Smooth muscle cell (in vitro differentiated cells): Measurements from ENCODE around the gene MAZ. TPM values are rescaled to one million over a fixed set of nuclear protein-coding genes. Genes with fewer than 3 reads are reported as not detected.

ENCODE experiments used
- DNase-seq: peaks from one replicate; lab custom pipeline; 2025; ENCODE audit not compliant: unreplicated experiment; lab: John Stamatoyannopoulos, UW
- H2AFZ ChIP-seq: fragments of 200-600 bp; sonication (generic); 2 replicates; pipeline ENCODE4 v1.6.0; 2016; ENCODE audit warnings: antibody characterized with exemption, low read depth, mild to moderate bottlenecking
- H3F3A ChIP-seq: fragments of 200-600 bp; sonication (generic); 2 replicates; pipeline ENCODE4 v1.6.0; 2017; ENCODE audit warnings: antibody characterized with exemption, low read depth
- H3K27ac ChIP-seq: fragments of 200-600 bp; sonication (generic); 2 replicates; pipeline ENCODE4 v1.5.1; 2016; ENCODE audit warnings: low read depth, mild to moderate bottlenecking
- H3K27me3 ChIP-seq: fragments of 200-600 bp; sonication (generic); 2 replicates; pipeline ENCODE4 v1.6.1; 2016; ENCODE audit warnings: low read depth, mild to moderate bottlenecking
- H3K36me3 ChIP-seq: fragments of 200-600 bp; sonication (generic); 2 replicates; pipeline ENCODE4 v1.5.1; 2016; ENCODE audit warnings: low read depth
- H3K4me1 ChIP-seq: fragments of 200-600 bp; sonication (generic); 2 replicates; pipeline ENCODE4 v1.5.1; 2016; ENCODE audit warnings: low read depth
- H3K4me2 ChIP-seq: fragments of 200-600 bp; sonication (generic); 2 replicates; pipeline ENCODE4 v1.6.0; 2016; ENCODE audit warnings: mild to moderate bottlenecking
- H3K4me3 ChIP-seq: fragments of 200-600 bp; sonication (generic); 2 replicates; pipeline ENCODE4 v1.5.1; 2016; ENCODE audit warnings: mild to moderate bottlenecking
- H3K79me2 ChIP-seq: fragments of 200-600 bp; sonication (generic); 2 replicates; pipeline ENCODE4 v1.6.0; 2016; ENCODE audit warnings: low read depth, mild to moderate bottlenecking
- H3K9ac ChIP-seq: fragments of 200-600 bp; sonication (generic); 2 replicates; pipeline ENCODE4 v1.6.0; 2016; ENCODE audit warnings: low read depth
- H3K9me3 ChIP-seq: fragments of 200-600 bp; sonication (generic); replicated peaks from 2 replicates; pipeline ENCODE4 v1.5.1; 2016; ENCODE audit warnings: low read depth
- H4K20me1 ChIP-seq: fragments of 200-600 bp; sonication (generic); 2 replicates; pipeline ENCODE4 v1.6.0; 2016; ENCODE audit warnings: low read depth
- WGBS: methylation state at CpG from one replicate; pipeline ENCODE4 v1.1.7; 2016; ENCODE audit warnings: low lambda C conversion rate; 5-methylcytosine and 5-hydroxymethylcytosine counted together
- polyA plus RNA-seq: library from polyadenylated mRNA; unstranded; fragments of >200 nt; fragmentation: Nextera tagmentation; extraction: Ambion mirVana; gene quantifications from 2 replicates; pipeline ENCODE4 v1.2.1, GENCODE V29; 2016
- total RNA-seq: library from RNA; depleted of rRNA; stranded (reverse); fragments of >200 nt; gene quantifications from 2 replicates; pipeline ENCODE4 v1.2.3, GENCODE V29; 2014
- TF ChIP-seq, protein P1 (sequence below): fragments of 200-600 bp; sonication (generic); IDR thresholded peaks from 2 replicates; pipeline ENCODE4 v1.5.1; 2017; ENCODE audit warnings: borderline replicate concordance, mild to moderate bottlenecking, antibody characterized with exemption; ENCODE audit not compliant: insufficient read depth, poor library complexity, severe bottlenecking

The MAZ gene
- total and polyA plus RNA-seq, 2 experiments from 2014 or later = 77.2 to 229 TPM

DNA sequence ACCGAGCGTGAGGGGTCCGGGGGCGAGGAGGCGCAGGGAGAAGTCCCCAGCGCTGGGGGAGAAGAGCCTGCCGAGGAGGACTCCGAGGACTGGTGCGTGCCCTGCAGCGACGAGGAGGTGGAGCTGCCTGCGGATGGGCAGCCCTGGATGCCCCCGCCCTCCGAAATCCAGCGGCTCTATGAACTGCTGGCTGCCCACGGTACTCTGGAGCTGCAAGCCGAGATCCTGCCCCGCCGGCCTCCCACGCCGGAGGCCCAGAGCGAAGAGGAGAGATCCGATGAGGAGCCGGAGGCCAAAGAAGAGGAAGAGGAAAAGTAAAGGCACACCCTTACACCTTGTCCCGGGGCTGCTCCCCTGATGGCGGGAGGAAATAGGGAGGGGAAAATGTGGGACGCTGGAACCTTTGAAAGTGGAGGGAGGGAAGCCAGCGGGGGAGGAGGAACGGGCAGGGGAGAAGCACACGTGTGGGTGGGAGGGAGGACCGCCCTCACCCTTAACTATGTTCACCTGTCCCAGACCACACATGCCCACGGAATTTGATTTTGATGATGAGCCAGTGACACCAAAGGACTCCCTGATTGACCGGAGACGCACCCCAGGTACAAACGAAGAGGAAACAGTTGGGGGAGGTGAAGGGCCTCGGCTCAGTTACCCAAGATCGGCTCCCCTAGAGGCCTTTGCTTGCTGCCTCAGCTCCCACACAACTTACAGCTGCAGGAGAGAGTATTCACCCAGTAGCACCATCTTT lies 10.5 kb downstream of the MAZ start:
- H3K4me2 ChIP-seq = peak overlapping the region; percentile 90
- no peak overlapping the region for H2AFZ ChIP-seq
- peak overlapping the region; percentile 74 for H3K4me3 ChIP-seq
- no peaks in the 10 kb centered on the region for H3K9me3 ChIP-seq
- peaks cover 36% of the 10 kb centered on the region for H3K4me1 ChIP-seq
- WGBS = 3% methylated on average over 36 of the region's 37 CpGs
- no peaks in the 10 kb centered on the region for H3K36me3 ChIP-seq
- peaks cover 51% of the 10 kb centered on the region for H3K79me2 ChIP-seq
- H3K27ac ChIP-seq = peak overlapping the region; percentile 78
- peaks cover 20% of the 10 kb centered on the region for H3F3A ChIP-seq
- DNase-seq = no peak
- peak overlapping the region; percentile 56 for H3K9ac ChIP-seq
- TF ChIP-seq, protein P1, sequence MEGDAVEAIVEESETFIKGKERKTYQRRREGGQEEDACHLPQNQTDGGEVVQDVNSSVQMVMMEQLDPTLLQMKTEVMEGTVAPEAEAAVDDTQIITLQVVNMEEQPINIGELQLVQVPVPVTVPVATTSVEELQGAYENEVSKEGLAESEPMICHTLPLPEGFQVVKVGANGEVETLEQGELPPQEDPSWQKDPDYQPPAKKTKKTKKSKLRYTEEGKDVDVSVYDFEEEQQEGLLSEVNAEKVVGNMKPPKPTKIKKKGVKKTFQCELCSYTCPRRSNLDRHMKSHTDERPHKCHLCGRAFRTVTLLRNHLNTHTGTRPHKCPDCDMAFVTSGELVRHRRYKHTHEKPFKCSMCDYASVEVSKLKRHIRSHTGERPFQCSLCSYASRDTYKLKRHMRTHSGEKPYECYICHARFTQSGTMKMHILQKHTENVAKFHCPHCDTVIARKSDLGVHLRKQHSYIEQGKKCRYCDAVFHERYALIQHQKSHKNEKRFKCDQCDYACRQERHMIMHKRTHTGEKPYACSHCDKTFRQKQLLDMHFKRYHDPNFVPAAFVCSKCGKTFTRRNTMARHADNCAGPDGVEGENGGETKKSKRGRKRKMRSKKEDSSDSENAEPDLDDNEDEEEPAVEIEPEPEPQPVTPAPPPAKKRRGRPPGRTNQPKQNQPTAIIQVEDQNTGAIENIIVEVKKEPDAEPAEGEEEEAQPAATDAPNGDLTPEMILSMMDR = no peak
- H4K20me1 ChIP-seq = no peaks in the 10 kb centered on the region
- no peaks in the 10 kb centered on the region for H3K27me3 ChIP-seq

DNA sequence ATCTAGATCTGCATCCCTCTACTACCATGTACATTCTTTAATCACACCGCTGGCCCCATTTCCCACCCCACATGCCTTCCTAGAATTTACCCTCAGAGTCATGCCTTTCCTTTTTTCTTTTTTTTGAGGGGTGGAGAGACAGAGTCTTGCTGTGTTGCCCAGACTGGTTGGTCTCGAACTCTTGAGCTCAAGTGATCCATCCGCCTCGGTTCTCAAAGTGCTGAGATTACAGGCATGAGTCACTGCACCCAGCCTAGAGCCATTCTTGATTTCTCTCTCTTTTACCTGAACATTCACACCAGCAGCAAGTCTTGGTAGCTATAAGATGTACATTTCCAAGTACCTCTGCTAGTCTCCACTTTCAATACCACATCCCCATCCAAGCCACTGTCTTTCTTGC lies 11.8 kb downstream of the MAZ start:
- no peaks in the 10 kb centered on the region for H3K9me3 ChIP-seq
- no peak overlapping the region for H3K9ac ChIP-seq
- peak overlapping the region; percentile 3 for H3K27ac ChIP-seq
- H3K4me2 ChIP-seq = peak overlapping the region; percentile 90
- no peak for DNase-seq
- H3K79me2 ChIP-seq = peaks cover 55% of the 10 kb centered on the region
- H3K36me3 ChIP-seq = no peaks in the 10 kb centered on the region
- TF ChIP-seq, protein P1 = no peak
- H2AFZ ChIP-seq = no peak overlapping the region
- no peaks in the 10 kb centered on the region for H3K27me3 ChIP-seq
- WGBS = 48% methylated on average over 4 of the region's 4 CpGs
- H3K4me1 ChIP-seq = peaks cover 39% of the 10 kb centered on the region
- H3K4me3 ChIP-seq = no peak overlapping the region
- peaks cover 6% of the 10 kb centered on the region for H4K20me1 ChIP-seq
- peaks cover 27% of the 10 kb centered on the region for H3F3A ChIP-seq

DNA sequence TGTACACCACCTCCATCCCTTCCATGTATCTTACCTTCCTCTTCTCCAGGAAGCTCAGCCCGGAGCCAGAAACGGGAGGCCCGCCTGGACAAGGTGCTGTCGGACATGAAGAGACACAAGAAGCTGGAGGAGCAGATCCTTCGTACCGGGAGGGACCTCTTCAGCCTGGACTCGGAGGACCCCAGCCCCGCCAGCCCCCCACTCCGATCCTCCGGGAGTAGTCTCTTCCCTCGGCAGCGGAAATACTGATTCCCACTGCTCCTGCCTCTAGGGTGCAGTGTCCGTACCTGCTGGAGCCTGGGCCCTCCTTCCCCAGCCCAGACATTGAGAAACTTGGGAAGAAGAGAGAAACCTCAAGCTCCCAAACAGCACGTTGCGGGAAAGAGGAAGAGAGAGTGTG lies 13.2 kb downstream of the MAZ start:
- H3K9me3 ChIP-seq = no peaks in the 10 kb centered on the region
- DNase-seq = no peak
- TF ChIP-seq, protein P1 = no peak
- peaks cover 51% of the 10 kb centered on the region for H3K79me2 ChIP-seq
- H3K4me2 ChIP-seq = no peak overlapping the region
- peaks cover 11% of the 10 kb centered on the region for H4K20me1 ChIP-seq
- H3K27ac ChIP-seq = peak overlapping the region; percentile 86
- H3K9ac ChIP-seq = no peak overlapping the region
- H3K4me1 ChIP-seq = peaks cover 34% of the 10 kb centered on the region
- peaks cover 27% of the 10 kb centered on the region for H3F3A ChIP-seq
- WGBS = 94% methylated on average over 15 of the region's 15 CpGs
- no peak overlapping the region for H2AFZ ChIP-seq
- H3K27me3 ChIP-seq = no peaks in the 10 kb centered on the region
- no peaks in the 10 kb centered on the region for H3K36me3 ChIP-seq
- H3K4me3 ChIP-seq = peak overlapping the region; percentile 59

DNA sequence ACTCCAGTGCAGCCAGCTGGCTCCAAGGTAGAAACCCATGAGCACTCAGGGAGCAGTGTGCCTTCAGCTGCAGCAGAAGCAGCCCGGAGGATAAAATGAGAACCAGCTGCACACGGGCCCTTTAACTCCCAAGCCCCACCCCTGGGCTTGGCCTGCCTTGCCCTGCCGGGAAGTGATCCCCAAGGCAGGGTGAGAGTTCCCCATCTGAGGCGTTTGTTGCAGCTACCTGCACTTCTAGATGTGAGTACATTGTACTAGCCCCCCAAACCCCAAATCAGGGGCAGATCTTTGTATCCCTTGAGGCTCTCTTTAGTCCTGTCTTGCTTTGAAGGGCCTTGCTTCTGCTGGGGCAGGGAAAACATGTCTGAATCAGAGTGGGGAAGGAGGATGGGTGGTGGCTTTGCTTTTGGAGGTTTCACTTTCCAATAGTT lies 14.0 kb downstream of the MAZ start, which contains the start of gene MVP:
TSS of gene MVP (plus strand) at position 192 of the 431 bp plus-strand sequence. CDS start 10,088 bp downstream, outside the sequence.
- Histone ChIP-seq H3K79me2 (peaks cover 51% of the 10 kb centered on the region), H3K4me2 (peak within 1 kb of the TSS; percentile 93), H3K9me3 (no peaks in the 10 kb centered on the region), H3K4me3 (peak within 1 kb of the TSS; percentile 59), H3K27me3 (no peaks in the 10 kb centered on the region), H3F3A (peaks cover 29% of the 10 kb centered on the region), H2AFZ (no peak within 1 kb of the TSS), H4K20me1 (peaks cover 18% of the 10 kb centered on the region), H3K4me1 (peaks cover 33% of the 10 kb centered on the region), H3K27ac (peak within 1 kb of the TSS; percentile 86), H3K36me3 (no peaks in the 10 kb centered on the region), H3K9ac (peak within 1 kb of the TSS; percentile 41)
- no peak for DNase-seq
- WGBS = 7% methylated on average over 4 of the region's 4 CpGs
- TF ChIP-seq, protein P1 = no peak
